Neural cell (in vitro differentiated cells): ENCODE results near the gene NRCAM. TPM values are rescaled to one million over a fixed set of nuclear protein-coding genes. Genes with fewer than 3 reads are reported as not detected.

ENCODE experiments used
- H2AFZ ChIP-seq: fragments of 200-600, 300-800 bp; sonication (generic), shearing (Covaris generic); 2 replicates; pipeline ENCODE4 v1.6.0; 2014; ENCODE audit warnings: low read depth, mild to moderate bottlenecking, antibody characterized with exemption, low read length, moderate library complexity
- H3F3A ChIP-seq: fragments of 200-600 bp; shearing (Covaris generic); 2 replicates; pipeline ENCODE4 v1.6.1; 2016; ENCODE audit warnings: mild to moderate bottlenecking, moderate library complexity, mixed read lengths, antibody characterized with exemption, low read length; ENCODE audit not compliant: insufficient read depth, poor library complexity, severe bottlenecking
- H3K27ac ChIP-seq: fragments of 200-600, 300-800 bp; sonication (generic), shearing (Covaris generic); 2 replicates; pipeline ENCODE4 v1.5.1; 2014; ENCODE audit warnings: mild to moderate bottlenecking, low read length, moderate library complexity
- H3K27me3 ChIP-seq: fragments of 300-800, 200-600 bp; sonication (generic), shearing (Covaris generic); 2 replicates; pipeline ENCODE4 v1.6.0; 2014; ENCODE audit warnings: mild to moderate bottlenecking, low read depth, low read length, moderate library complexity; ENCODE audit not compliant: insufficient read depth
- H3K36me3 ChIP-seq: fragments of 300-800, 200-600 bp; sonication (generic), shearing (Covaris generic); 2 replicates; pipeline ENCODE4 v1.5.1; 2014; ENCODE audit warnings: mild to moderate bottlenecking, antibody characterized with exemption, low read length, moderate library complexity; ENCODE audit not compliant: insufficient read depth
- H3K4me2 ChIP-seq: fragments of 300-800, 200-600 bp; sonication (generic), shearing (Covaris generic); 2 replicates; pipeline ENCODE4 v1.6.0; 2014; ENCODE audit warnings: mild to moderate bottlenecking, low read length
- H3K4me3 ChIP-seq: fragments of 300-800, 200-600 bp; sonication (generic), shearing (Covaris generic); 2 replicates; pipeline ENCODE4 v1.5.1; 2014; ENCODE audit warnings: mild to moderate bottlenecking, low read length, moderate library complexity
- H3K79me2 ChIP-seq: fragments of 200-600 bp; shearing (Covaris generic); replicated peaks from 2 replicates; pipeline ENCODE4 v1.6.0; 2014; ENCODE audit warnings: mild to moderate bottlenecking, low read length, moderate library complexity; ENCODE audit not compliant: insufficient read depth
- H3K9ac ChIP-seq: fragments of 300-800, 200-600 bp; sonication (generic), shearing (Covaris generic); 2 replicates; pipeline ENCODE4 v1.6.1; 2016; ENCODE audit warnings: mild to moderate bottlenecking, low read length, mixed read lengths
- H3K9me2 ChIP-seq: fragments of 200-600 bp; shearing (Covaris generic); 2 replicates; pipeline ENCODE4 v1.6.1; 2016; ENCODE audit warnings: mild to moderate bottlenecking, low read length, mixed read lengths; ENCODE audit not compliant: insufficient read depth
- H3K9me3 ChIP-seq: fragments of 200-600, 300-800 bp; sonication (generic), shearing (Covaris generic); 2 replicates; pipeline ENCODE4 v1.6.1; 2016; ENCODE audit warnings: mild to moderate bottlenecking, mixed run types, low read length, moderate library complexity, mixed read lengths
- H4K20me1 ChIP-seq: fragments of 200-600 bp; shearing (Covaris generic); 2 replicates; pipeline ENCODE4 v1.6.1; 2016; ENCODE audit warnings: mild to moderate bottlenecking, mixed run types; ENCODE audit not compliant: insufficient read depth
- EP300 ChIP-seq: fragments of 450-650 bp; conservative IDR thresholded peaks from 2 replicates; pipeline ENCODE4 v1.6.1; 2014; ENCODE audit warnings: antibody characterized with exemption, mild to moderate bottlenecking, moderate library complexity; ENCODE audit not compliant: poor library complexity, severe bottlenecking
- EZH2 ChIP-seq: fragments of 200-600, 300-800 bp; shearing (Covaris generic), sonication (generic); IDR thresholded peaks from 2 replicates; pipeline ENCODE4 v1.6.1; 2014; ENCODE audit warnings: antibody characterized with exemption, low read length, borderline replicate concordance, mild to moderate bottlenecking; ENCODE audit not compliant: insufficient read depth, poor library complexity, severe bottlenecking
- MXI1 ChIP-seq: fragments of 450-650 bp; conservative IDR thresholded peaks from 2 replicates; pipeline ENCODE4 v1.6.1; 2014; ENCODE audit warnings: antibody characterized with exemption, mild to moderate bottlenecking; ENCODE audit not compliant: poor library complexity, severe bottlenecking
- POLR2AphosphoS5 ChIP-seq: IDR thresholded peaks from 2 replicates; pipeline ENCODE4 v1.6.1; 2012
- RAD21 ChIP-seq: fragments of 450-650 bp; conservative IDR thresholded peaks from 2 replicates; pipeline ENCODE4 v1.6.1; 2014; ENCODE audit warnings: antibody characterized with exemption, mild to moderate bottlenecking, moderate library complexity
- SMC3 ChIP-seq: fragments of 450-650 bp; conservative IDR thresholded peaks from 2 replicates; pipeline ENCODE4 v1.6.1; 2014; ENCODE audit warnings: antibody characterized with exemption, mild to moderate bottlenecking, moderate library complexity; ENCODE audit not compliant: poor library complexity
- TAF1 ChIP-seq: IDR thresholded peaks from 2 replicates; pipeline ENCODE4 v1.6.1; 2012; ENCODE audit warnings: low read depth
- polyA plus RNA-seq: library from polyadenylated mRNA; depleted of rRNA; stranded (reverse); fragments of >200 nt; gene quantifications from 2 replicates; pipeline ENCODE4 v1.2.3, GENCODE V29; 2014
- TF ChIP-seq, protein P1 (sequence below): IDR thresholded peaks from 2 replicates; pipeline ENCODE4 v1.6.1; 2012; ENCODE audit warnings: borderline replicate concordance
- TF ChIP-seq, protein P2 (sequence below): fragments of 450-650 bp; IDR thresholded peaks from 2 replicates; pipeline ENCODE4 v1.5.1; 2014; ENCODE audit warnings: antibody characterized with exemption, mild to moderate bottlenecking, moderate library complexity; ENCODE audit not compliant: poor library complexity, severe bottlenecking

Gene NRCAM
- polyA plus RNA-seq, 1 donor from 2014 or later: 90.9 TPM

DNA sequence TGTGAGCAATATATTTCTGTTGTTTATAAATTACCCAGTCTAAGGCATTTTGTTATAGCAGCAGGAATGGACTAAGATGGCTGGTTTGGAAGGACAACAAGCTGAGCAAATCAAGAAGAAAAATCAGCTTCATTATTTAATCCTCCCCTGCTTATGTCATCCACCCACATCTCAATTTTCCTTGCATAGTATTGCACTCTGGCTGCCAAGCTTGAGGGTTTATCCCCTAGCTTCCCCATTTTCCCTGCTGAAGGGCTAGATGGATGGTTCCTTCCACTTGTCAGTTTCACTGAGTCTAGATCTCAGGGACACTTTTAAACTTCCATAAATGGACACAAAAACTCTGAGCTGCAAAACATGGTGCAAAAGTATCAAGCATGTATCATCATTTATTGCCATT, 250.9 kb downstream of the NRCAM start:
- Histone ChIP-seq H3K36me3 (no peaks in the 10 kb centered on the region), H2AFZ (no peak overlapping the region), H3K9me3 (no peaks in the 10 kb centered on the region), H3K9ac (no peak overlapping the region), H4K20me1 (no peaks in the 10 kb centered on the region), H3K4me2 (no peak overlapping the region), H3K9me2 (no peaks in the 10 kb centered on the region), H3F3A (no peaks in the 10 kb centered on the region), H3K79me2 (no peaks in the 10 kb centered on the region), H3K27me3 (no peaks in the 10 kb centered on the region), H3K27ac (no peak overlapping the region), H3K4me3 (no peak overlapping the region)
- TF ChIP-seq SMC3 (no peak), RAD21 (no peak), EP300 (no peak), MXI1 (no peak), TAF1 (no peak), POLR2AphosphoS5 (no peak), EZH2 (no peak)
- TF ChIP-seq, protein P1, sequence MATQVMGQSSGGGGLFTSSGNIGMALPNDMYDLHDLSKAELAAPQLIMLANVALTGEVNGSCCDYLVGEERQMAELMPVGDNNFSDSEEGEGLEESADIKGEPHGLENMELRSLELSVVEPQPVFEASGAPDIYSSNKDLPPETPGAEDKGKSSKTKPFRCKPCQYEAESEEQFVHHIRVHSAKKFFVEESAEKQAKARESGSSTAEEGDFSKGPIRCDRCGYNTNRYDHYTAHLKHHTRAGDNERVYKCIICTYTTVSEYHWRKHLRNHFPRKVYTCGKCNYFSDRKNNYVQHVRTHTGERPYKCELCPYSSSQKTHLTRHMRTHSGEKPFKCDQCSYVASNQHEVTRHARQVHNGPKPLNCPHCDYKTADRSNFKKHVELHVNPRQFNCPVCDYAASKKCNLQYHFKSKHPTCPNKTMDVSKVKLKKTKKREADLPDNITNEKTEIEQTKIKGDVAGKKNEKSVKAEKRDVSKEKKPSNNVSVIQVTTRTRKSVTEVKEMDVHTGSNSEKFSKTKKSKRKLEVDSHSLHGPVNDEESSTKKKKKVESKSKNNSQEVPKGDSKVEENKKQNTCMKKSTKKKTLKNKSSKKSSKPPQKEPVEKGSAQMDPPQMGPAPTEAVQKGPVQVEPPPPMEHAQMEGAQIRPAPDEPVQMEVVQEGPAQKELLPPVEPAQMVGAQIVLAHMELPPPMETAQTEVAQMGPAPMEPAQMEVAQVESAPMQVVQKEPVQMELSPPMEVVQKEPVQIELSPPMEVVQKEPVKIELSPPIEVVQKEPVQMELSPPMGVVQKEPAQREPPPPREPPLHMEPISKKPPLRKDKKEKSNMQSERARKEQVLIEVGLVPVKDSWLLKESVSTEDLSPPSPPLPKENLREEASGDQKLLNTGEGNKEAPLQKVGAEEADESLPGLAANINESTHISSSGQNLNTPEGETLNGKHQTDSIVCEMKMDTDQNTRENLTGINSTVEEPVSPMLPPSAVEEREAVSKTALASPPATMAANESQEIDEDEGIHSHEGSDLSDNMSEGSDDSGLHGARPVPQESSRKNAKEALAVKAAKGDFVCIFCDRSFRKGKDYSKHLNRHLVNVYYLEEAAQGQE: no peak
- TF ChIP-seq, protein P2, sequence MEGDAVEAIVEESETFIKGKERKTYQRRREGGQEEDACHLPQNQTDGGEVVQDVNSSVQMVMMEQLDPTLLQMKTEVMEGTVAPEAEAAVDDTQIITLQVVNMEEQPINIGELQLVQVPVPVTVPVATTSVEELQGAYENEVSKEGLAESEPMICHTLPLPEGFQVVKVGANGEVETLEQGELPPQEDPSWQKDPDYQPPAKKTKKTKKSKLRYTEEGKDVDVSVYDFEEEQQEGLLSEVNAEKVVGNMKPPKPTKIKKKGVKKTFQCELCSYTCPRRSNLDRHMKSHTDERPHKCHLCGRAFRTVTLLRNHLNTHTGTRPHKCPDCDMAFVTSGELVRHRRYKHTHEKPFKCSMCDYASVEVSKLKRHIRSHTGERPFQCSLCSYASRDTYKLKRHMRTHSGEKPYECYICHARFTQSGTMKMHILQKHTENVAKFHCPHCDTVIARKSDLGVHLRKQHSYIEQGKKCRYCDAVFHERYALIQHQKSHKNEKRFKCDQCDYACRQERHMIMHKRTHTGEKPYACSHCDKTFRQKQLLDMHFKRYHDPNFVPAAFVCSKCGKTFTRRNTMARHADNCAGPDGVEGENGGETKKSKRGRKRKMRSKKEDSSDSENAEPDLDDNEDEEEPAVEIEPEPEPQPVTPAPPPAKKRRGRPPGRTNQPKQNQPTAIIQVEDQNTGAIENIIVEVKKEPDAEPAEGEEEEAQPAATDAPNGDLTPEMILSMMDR: no peak

DNA sequence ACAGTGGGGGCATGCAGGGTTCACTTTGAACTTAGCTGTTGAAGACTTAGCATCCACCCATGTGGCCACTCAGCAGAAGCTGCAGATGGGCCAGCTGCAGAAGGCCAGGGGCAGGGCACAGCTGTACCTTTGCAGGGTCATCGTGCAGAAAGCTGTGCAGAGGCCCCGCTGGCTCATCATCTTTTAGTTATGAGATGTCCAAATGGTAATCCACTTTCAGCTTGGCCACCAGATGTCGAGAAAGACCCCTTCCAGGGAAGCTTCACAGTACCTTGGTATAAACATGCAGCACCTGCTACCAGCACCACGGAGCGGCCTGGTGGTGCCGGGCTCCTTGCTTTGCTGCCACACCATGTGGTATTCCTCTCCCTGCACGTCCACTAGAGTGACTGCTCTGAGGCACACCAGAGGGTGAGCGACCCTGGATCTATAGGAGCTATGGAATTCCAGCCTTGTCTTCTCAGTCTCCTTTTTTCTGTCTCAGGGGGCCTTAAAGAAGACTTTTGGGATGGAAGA, 251.9 kb downstream of the NRCAM start:
- H2AFZ ChIP-seq: no peak overlapping the region
- no peak for TF ChIP-seq POLR2AphosphoS5
- TF ChIP-seq EP300: no peak
- TF ChIP-seq TAF1: no peak
- TF ChIP-seq EZH2: no peak
- no peak for TF ChIP-seq RAD21
- TF ChIP-seq, protein P2: no peak
- TF ChIP-seq, protein P1: no peak
- TF ChIP-seq MXI1: no peak
- TF ChIP-seq SMC3: no peak
- no peaks in the 10 kb centered on the region for H3K9me3 ChIP-seq
- H3K9me2 ChIP-seq: no peaks in the 10 kb centered on the region
- no peaks in the 10 kb centered on the region for H3K27me3 ChIP-seq
- H4K20me1 ChIP-seq: no peaks in the 10 kb centered on the region
- no peaks in the 10 kb centered on the region for H3F3A ChIP-seq
- no peak overlapping the region for H3K27ac ChIP-seq
- H3K9ac ChIP-seq: no peak overlapping the region
- no peaks in the 10 kb centered on the region for H3K79me2 ChIP-seq
- no peak overlapping the region for H3K4me3 ChIP-seq
- no peak overlapping the region for H3K4me2 ChIP-seq
- H3K36me3 ChIP-seq: no peaks in the 10 kb centered on the region
